IPS-NIHi7 (cell line): Measurements from ENCODE around the gene AFG1L.

Experiments
- DNase-seq: peaks from one replicate; pipeline ENCODE4 v3.0.0; 2012; ENCODE audit warnings: mixed read lengths; ENCODE audit errors: extremely low spot score

Gene AFG1L

GRCh38 chr6:108453601-108454185, 158.8 kb downstream of the AFG1L start:
- DNase-seq = no peak

- DNase-seq = no peak
Observed at GRCh38 chr6:108454356-108454755, 159.5 kb downstream of the AFG1L start.

GRCh38 chr6:108455688-108456087, 160.8 kb downstream of the AFG1L start:
- no peak for DNase-seq

- no peak for DNase-seq
Observed at GRCh38 chr6:108463784-108464183, 168.9 kb downstream of the AFG1L start.

- DNase-seq = no peak
Observed at GRCh38 chr6:108464418-108465097, 169.7 kb downstream of the AFG1L start.

GRCh38 chr6:108465098-108465495, 170.2 kb downstream of the AFG1L start:
- no peak for DNase-seq

GRCh38 chr6:108468346-108468745, 173.5 kb downstream of the AFG1L start:
- no peak for DNase-seq

GRCh38 chr6:108469316-108469715, 174.5 kb downstream of the AFG1L start:
- no peak for DNase-seq

DNA sequence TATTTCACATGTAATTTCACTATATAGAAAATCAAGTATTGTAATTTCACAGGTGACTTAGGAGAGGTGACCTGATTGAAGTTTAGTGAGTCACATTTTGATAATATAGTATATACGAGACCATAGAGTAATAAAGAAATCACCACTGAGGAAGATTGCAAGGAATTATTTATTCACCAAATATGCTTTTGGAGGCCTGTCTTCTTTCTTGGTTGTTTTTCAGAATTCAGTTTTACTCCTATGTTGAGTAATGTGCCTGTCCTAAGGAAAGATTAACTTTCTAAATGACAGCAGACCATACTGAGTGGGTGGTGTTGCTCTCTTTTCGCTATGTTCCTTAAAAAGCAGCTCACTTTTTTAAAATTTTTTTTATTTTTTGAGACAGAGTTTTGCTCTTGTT, 178.3 kb downstream of the AFG1L start:
- no peak for DNase-seq

- no peak for DNase-seq
Observed at GRCh38 chr6:108476376-108476775, 181.5 kb downstream of the AFG1L start.

- no peak for DNase-seq
Observed at GRCh38 chr6:108476847-108477430, 182.1 kb downstream of the AFG1L start.

GRCh38 chr6:108482559-108482958, 187.7 kb downstream of the AFG1L start:
- DNase-seq = no peak

GRCh38 chr6:108484016-108484415, 189.2 kb downstream of the AFG1L start:
- DNase-seq = no peak

DNA sequence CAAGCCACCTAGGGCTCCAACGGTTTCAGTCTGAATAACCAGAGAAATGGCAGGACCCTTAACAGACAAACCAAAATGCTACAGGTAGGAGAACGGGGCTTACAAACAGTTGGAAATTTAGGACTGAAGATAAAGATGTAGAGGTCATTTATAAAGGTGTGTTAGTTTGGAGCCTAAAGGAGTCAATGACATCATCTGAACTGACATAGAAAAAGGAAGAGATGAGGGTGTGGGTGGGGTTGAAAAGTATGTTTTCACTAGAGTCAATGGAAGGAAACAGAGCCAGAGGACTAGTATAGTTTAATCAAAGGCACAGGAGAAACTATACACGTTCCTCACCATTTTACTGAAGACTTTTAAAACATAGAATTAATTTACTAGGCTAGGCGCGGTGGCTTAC, 194.8 kb downstream of the AFG1L start:
- no peak for DNase-seq

DNA sequence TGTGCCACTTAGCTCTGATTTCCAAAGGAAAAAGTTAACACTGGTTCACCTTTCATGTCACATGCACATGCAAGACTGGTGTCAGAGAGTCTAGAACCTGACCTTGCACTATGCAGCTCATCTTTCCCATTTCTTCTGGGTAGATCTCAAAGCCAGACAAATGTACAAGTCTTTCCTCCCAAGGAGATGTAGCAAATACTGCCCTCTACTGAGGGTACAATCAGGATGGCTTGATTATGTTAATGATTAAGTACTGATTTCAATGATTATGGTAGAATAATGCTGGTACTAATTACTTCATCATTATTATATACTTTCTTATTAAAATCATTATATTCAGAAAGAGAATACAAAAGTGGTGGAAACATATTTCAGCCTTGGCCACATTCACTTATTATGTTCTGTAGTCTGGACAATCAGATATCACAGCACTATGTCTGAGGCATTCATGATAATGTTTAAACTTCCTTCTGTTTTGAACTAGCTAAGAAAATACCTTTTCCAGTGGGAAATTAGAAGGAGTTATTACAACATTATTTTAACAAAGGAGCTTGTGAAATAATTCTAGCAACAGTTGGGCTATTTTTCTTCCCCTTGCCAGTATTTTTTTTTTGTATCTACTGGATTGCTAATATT, 197.4 kb downstream of the AFG1L start:
- peak; percentile 22 for DNase-seq

DNA sequence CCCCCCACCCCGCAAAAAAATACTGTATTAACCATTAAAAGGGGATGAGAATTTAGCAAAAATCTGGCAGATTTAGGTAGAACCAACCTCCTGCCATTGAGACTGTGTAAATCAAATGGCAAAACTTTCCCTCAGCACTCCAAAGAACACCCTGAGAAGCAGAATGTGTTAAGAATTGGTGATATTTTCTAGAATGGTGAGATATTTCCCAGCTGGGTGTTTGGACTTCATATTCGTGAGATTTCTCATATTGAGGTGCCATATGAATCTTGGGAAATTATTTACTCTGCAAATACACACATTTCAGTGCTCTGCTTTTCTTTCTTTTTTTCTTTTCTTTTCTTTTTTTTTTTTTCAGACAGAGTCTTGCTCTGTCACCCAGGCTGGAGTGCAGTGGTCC, 199.6 kb downstream of the AFG1L start:
- DNase-seq = no peak

GRCh38 chr6:108497883-108498282, 203.0 kb downstream of the AFG1L start:
- peak; percentile 62 for DNase-seq

DNA sequence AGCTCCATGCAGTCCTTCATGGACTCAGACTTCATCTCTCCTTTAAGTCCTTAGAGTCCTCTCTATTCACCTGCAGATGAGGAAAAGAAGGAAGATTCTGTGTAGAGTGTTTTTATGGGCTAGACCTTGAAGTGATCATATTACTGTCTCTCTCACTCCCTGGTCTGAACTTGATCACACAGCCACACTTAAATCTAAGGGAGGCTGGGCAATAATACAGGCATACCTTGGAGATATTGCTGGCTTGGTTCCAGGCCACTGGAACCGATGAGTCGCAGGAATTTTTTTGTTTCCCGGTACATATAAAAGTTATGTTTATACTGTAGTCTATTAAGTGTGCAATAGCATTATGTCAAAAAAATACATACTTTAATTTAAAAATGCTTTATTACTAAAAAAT, 206.7 kb downstream of the AFG1L start:
- no peak for DNase-seq

DNA sequence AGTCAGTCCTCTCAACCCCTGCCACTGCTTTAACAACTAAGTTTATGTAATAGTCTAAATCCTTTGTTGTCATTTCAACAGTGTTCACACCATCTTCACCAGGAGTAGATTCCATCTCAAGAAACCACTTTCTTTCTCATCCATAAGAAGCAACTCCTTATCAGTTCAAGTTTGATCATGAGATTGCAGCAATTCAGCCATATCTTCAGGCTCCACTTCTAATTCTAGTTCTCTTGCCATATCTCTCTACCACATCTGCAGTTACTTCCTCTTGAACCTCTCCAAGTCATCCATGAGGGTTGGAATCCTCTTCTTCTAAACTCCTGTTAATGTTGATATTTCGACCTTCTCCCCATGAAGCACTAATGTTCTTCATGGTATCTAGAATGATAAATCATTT, 208.0 kb downstream of the AFG1L start:
- DNase-seq = no peak

- DNase-seq = no peak
Observed at GRCh38 chr6:108507316-108507715, 212.5 kb downstream of the AFG1L start.

- no peak for DNase-seq
Observed at GRCh38 chr6:108510461-108511319, 215.8 kb downstream of the AFG1L start.
